Skeletal muscle satellite cell (primary cell): Measurements from ENCODE around the gene CNTNAP2.

Experiments
- H3K27me3 ChIP-seq: 2 replicates; pipeline ENCODE4 v1.7.0; 2013; ENCODE audit warnings: low read length; ENCODE audit not compliant: control insufficient read depth, insufficient read depth
- H3K36me3 ChIP-seq: 2 replicates; pipeline ENCODE4 v1.7.0; 2013; ENCODE audit warnings: mild to moderate bottlenecking, control low read depth, low read length; ENCODE audit not compliant: insufficient read depth
- H3K4me1 ChIP-seq: 2 replicates; pipeline ENCODE4 v1.7.0; 2013; ENCODE audit warnings: low read length; ENCODE audit not compliant: control insufficient read depth, insufficient read depth
- H3K4me2 ChIP-seq: 2 replicates; pipeline ENCODE4 v1.7.0; 2013; ENCODE audit warnings: mild to moderate bottlenecking, low read length
- H3K4me3 ChIP-seq: 2 replicates; pipeline ENCODE4 v1.7.0; 2013; ENCODE audit warnings: low read length
- H3K9ac ChIP-seq: 2 replicates; pipeline ENCODE4 v1.7.0; 2013; ENCODE audit warnings: mild to moderate bottlenecking, low read depth, low read length, moderate library complexity
- H3K9me3 ChIP-seq: replicated peaks from 2 replicates; pipeline ENCODE4 v1.7.0; 2013; ENCODE audit warnings: mild to moderate bottlenecking, control low read depth, low read length

Gene CNTNAP2

GRCh38 chr7:147497246-147497645, 1380.6 kb downstream of the CNTNAP2 start:
- no peak overlapping the region for H3K4me3 ChIP-seq
- H3K9ac ChIP-seq, result no peak overlapping the region
- no peaks in the 10 kb centered on the region for H3K9me3 ChIP-seq
- H3K36me3 ChIP-seq, result no peaks in the 10 kb centered on the region
- no peaks in the 10 kb centered on the region for H3K27me3 ChIP-seq
- H3K4me1 ChIP-seq, result peaks cover 11% of the 10 kb centered on the region
- H3K4me2 ChIP-seq, result no peak overlapping the region

GRCh38 chr7:147498081-147498480, 1381.5 kb downstream of the CNTNAP2 start:
- Histone ChIP-seq H3K9ac (no peak overlapping the region), H3K4me3 (no peak overlapping the region), H3K27me3 (no peaks in the 10 kb centered on the region), H3K4me1 (peaks cover 8% of the 10 kb centered on the region), H3K9me3 (no peaks in the 10 kb centered on the region), H3K4me2 (no peak overlapping the region), H3K36me3 (no peaks in the 10 kb centered on the region)

- peak overlapping the region; percentile 43 for H3K4me3 ChIP-seq
- peak overlapping the region; percentile 61 for H3K4me2 ChIP-seq
- H3K9ac ChIP-seq, result peak overlapping the region; percentile 89
- peaks cover 44% of the 10 kb centered on the region for H3K4me1 ChIP-seq
- no peaks in the 10 kb centered on the region for H3K27me3 ChIP-seq
- H3K9me3 ChIP-seq, result no peaks in the 10 kb centered on the region
- H3K36me3 ChIP-seq, result no peaks in the 10 kb centered on the region
These were observed 1392.5 kb downstream of the CNTNAP2 start for GRCh38 chr7:147509035-147509501.

- H3K4me2 ChIP-seq, result peak overlapping the region; percentile 61
- no peaks in the 10 kb centered on the region for H3K9me3 ChIP-seq
- H3K4me1 ChIP-seq, result peaks cover 43% of the 10 kb centered on the region
- no peaks in the 10 kb centered on the region for H3K36me3 ChIP-seq
- H3K9ac ChIP-seq, result peak overlapping the region; percentile 89
- H3K4me3 ChIP-seq, result peak overlapping the region; percentile 43
- no peaks in the 10 kb centered on the region for H3K27me3 ChIP-seq
These were observed 1393.1 kb downstream of the CNTNAP2 start for GRCh38 chr7:147509541-147510200.

GRCh38 chr7:147510201-147510542, 1393.6 kb downstream of the CNTNAP2 start:
- no peaks in the 10 kb centered on the region for H3K9me3 ChIP-seq
- peaks cover 43% of the 10 kb centered on the region for H3K4me1 ChIP-seq
- H3K4me3 ChIP-seq, result no peak overlapping the region
- H3K9ac ChIP-seq, result peak overlapping the region; percentile 89
- H3K27me3 ChIP-seq, result no peaks in the 10 kb centered on the region
- no peaks in the 10 kb centered on the region for H3K36me3 ChIP-seq
- peak overlapping the region; percentile 25 for H3K4me2 ChIP-seq

GRCh38 chr7:147510923-147511322, 1394.3 kb downstream of the CNTNAP2 start:
- peaks cover 43% of the 10 kb centered on the region for H3K4me1 ChIP-seq
- H3K4me3 ChIP-seq, result no peak overlapping the region
- peak overlapping the region; percentile 35 for H3K4me2 ChIP-seq
- peak overlapping the region; percentile 75 for H3K9ac ChIP-seq
- no peaks in the 10 kb centered on the region for H3K9me3 ChIP-seq
- no peaks in the 10 kb centered on the region for H3K27me3 ChIP-seq
- no peaks in the 10 kb centered on the region for H3K36me3 ChIP-seq

GRCh38 chr7:147513451-147513850, 1396.8 kb downstream of the CNTNAP2 start:
- Histone ChIP-seq H3K4me3 (no peak overlapping the region), H3K4me2 (no peak overlapping the region), H3K36me3 (no peaks in the 10 kb centered on the region), H3K4me1 (peaks cover 39% of the 10 kb centered on the region), H3K9me3 (no peaks in the 10 kb centered on the region), H3K27me3 (no peaks in the 10 kb centered on the region), H3K9ac (no peak overlapping the region)

GRCh38 chr7:147516391-147516790, 1399.8 kb downstream of the CNTNAP2 start:
- no peak overlapping the region for H3K4me3 ChIP-seq

GRCh38 chr7:147519062-147519461, 1402.5 kb downstream of the CNTNAP2 start:
- no peaks in the 10 kb centered on the region for H3K4me1 ChIP-seq
- H3K9me3 ChIP-seq, result no peaks in the 10 kb centered on the region
- H3K9ac ChIP-seq, result no peak overlapping the region
- H3K27me3 ChIP-seq, result no peaks in the 10 kb centered on the region
- H3K36me3 ChIP-seq, result no peaks in the 10 kb centered on the region
- no peak overlapping the region for H3K4me3 ChIP-seq
- H3K4me2 ChIP-seq, result no peak overlapping the region

More at GRCh38 chr7:147516391-147516790, 1399.8 kb downstream of the CNTNAP2 start:
- peaks cover 15% of the 10 kb centered on the region for H3K4me1 ChIP-seq
- no peak overlapping the region for H3K4me2 ChIP-seq
- H3K27me3 ChIP-seq, result no peaks in the 10 kb centered on the region
- H3K9me3 ChIP-seq, result no peaks in the 10 kb centered on the region
- no peak overlapping the region for H3K9ac ChIP-seq
- H3K36me3 ChIP-seq, result no peaks in the 10 kb centered on the region

- no peaks in the 10 kb centered on the region for H3K36me3 ChIP-seq
- no peak overlapping the region for H3K4me2 ChIP-seq
- peaks cover 4% of the 10 kb centered on the region for H3K4me1 ChIP-seq
- H3K27me3 ChIP-seq, result no peaks in the 10 kb centered on the region
- no peak overlapping the region for H3K4me3 ChIP-seq
- H3K9ac ChIP-seq, result no peak overlapping the region
- no peaks in the 10 kb centered on the region for H3K9me3 ChIP-seq
These were observed 1406.5 kb downstream of the CNTNAP2 start for GRCh38 chr7:147523056-147523455.

- Histone ChIP-seq H3K27me3 (no peaks in the 10 kb centered on the region), H3K36me3 (no peaks in the 10 kb centered on the region), H3K9me3 (no peaks in the 10 kb centered on the region), H3K9ac (no peak overlapping the region), H3K4me3 (no peak overlapping the region), H3K4me2 (no peak overlapping the region), H3K4me1 (peaks cover 4% of the 10 kb centered on the region)
These were observed 1408.2 kb downstream of the CNTNAP2 start for GRCh38 chr7:147524726-147525250.

GRCh38 chr7:147525325-147525724, 1408.7 kb downstream of the CNTNAP2 start:
- H3K36me3 ChIP-seq, result no peaks in the 10 kb centered on the region
- no peaks in the 10 kb centered on the region for H3K9me3 ChIP-seq
- no peak overlapping the region for H3K4me3 ChIP-seq
- H3K27me3 ChIP-seq, result no peaks in the 10 kb centered on the region
- no peak overlapping the region for H3K9ac ChIP-seq
- H3K4me1 ChIP-seq, result peaks cover 4% of the 10 kb centered on the region
- no peak overlapping the region for H3K4me2 ChIP-seq
